A673 (cell line): ENCODE measurements around the gene PRKG1. TPM values are rescaled to one million over a fixed set of nuclear protein-coding genes. Genes with fewer than 3 reads are reported as not detected.

Experiments
- BruUV-seq: library from RNA; stranded (reverse); fragments of 400-500 nt; replicated peaks from 2 replicates; lab custom pipeline; 2021; lab: Mats Ljungman, UMichigan
- CTCF ChIA-PET: fragments of 300-600 bp; sonication (Branson Sonifier 250); formaldehyde crosslinking; loops from one replicate; lab custom pipeline; 2022; ENCODE audit warnings: antibody characterized with exemption; lab: Charles Lee
- POLR2A ChIA-PET: fragments of 300-600 bp; sonication (Branson Sonifier 250); formaldehyde crosslinking; loops from one replicate; lab custom pipeline; 2022; ENCODE audit warnings: antibody characterized with exemption; ENCODE audit not compliant: low non-redundant PET; lab: Charles Lee
- DNase-seq: peaks from one replicate; pipeline ENCODE4 v3.0.0-alpha.2; 2015; ENCODE audit warnings: low spot score
- H3K27ac ChIP-seq: fragments of 200-600 bp; sonication (generic); 2 replicates; pipeline ENCODE4 v1.5.1; 2016; ENCODE audit warnings: mixed run types, low read depth, mild to moderate bottlenecking, mixed read lengths, antibody characterized with exemption, low read length; ENCODE audit not compliant: poor library complexity, severe bottlenecking
- H3K27me3 ChIP-seq: fragments of 200-600 bp; sonication (generic); replicated peaks from 2 replicates; pipeline ENCODE4 v1.6.1; 2017; ENCODE audit warnings: mixed run types, low read depth, mild to moderate bottlenecking, mixed read lengths, antibody characterized with exemption, low read length; ENCODE audit not compliant: insufficient read depth, poor library complexity
- H3K36me3 ChIP-seq: fragments of 200-600 bp; sonication (generic); 2 replicates; pipeline ENCODE4 v1.6.1; 2016; ENCODE audit warnings: mixed run types, mild to moderate bottlenecking, mixed read lengths, antibody characterized with exemption, low read length; ENCODE audit not compliant: insufficient read depth, poor library complexity, severe bottlenecking
- H3K4me1 ChIP-seq: fragments of 200-600 bp; sonication (generic); 2 replicates; pipeline ENCODE4 v1.6.1; 2017; ENCODE audit warnings: mixed run types, mild to moderate bottlenecking, mixed read lengths, antibody characterized with exemption, low read length; ENCODE audit not compliant: insufficient read depth, poor library complexity, severe bottlenecking
- H3K4me3 ChIP-seq: fragments of 200-600 bp; sonication (generic); 2 replicates; pipeline ENCODE4 v1.5.1; 2016; ENCODE audit warnings: low read depth, mixed run types, mild to moderate bottlenecking, mixed read lengths, low read length; ENCODE audit not compliant: poor library complexity, severe bottlenecking
- H3K9me3 ChIP-seq: fragments of 200-600 bp; sonication (generic); 2 replicates; pipeline ENCODE4 v1.6.1; 2016; ENCODE audit warnings: mixed run types, low read depth, mild to moderate bottlenecking, mixed read lengths, antibody characterized with exemption, low read length; ENCODE audit not compliant: poor library complexity, severe bottlenecking
- EZH2 ChIP-seq: fragments of 200-600 bp; sonication (generic); IDR thresholded peaks from 2 replicates; pipeline ENCODE4 v1.6.1; 2017; ENCODE audit warnings: borderline replicate concordance, low read depth, mild to moderate bottlenecking, mixed read lengths, antibody characterized with exemption, low read length; ENCODE audit not compliant: poor library complexity, severe bottlenecking
- intact Hi-C: fragments of 100-400 bp; cut with micrococcal nuclease; formaldehyde crosslinking; loops from one replicate; pipeline ENCODE4 v1.10.0; 2022; ENCODE audit not compliant: unreplicated experiment
- total RNA-seq: library from RNA; stranded (reverse); gene quantifications from 2 replicates; pipeline ENCODE4 v1.2.3, GENCODE V29; 2021
- TF ChIP-seq, protein P1 (sequence below): fragments of 300-800, 200-600 bp; sonication (generic); conservative IDR thresholded peaks from 2 replicates; pipeline ENCODE4 v1.5.1; 2017; ENCODE audit warnings: low read depth, mild to moderate bottlenecking, antibody characterized with exemption, low read length, moderate library complexity, mixed read lengths

PRKG1 gene
- total RNA-seq, 1 experiment from 2014 or later, result 0.58 TPM

DNA sequence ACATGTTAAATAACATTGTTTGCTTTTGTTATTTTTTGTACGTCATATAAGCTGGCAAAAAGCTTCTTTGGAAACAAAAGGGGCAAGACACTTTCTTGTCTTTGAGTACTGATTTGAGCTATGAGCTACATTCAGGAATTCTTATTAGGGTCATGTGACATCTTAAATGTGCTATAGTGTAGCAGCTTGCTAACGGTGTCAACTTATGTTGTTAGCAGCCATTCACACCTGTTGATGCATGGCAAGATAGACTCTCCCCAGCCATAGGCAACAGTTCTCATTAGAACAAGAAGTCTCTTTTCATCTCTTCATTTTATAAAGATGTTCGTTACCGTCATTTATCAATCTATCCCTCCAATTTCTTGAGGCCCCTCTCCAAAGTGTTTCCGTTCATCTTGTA is 411.4 kb downstream of the PRKG1 start:
- Histone ChIP-seq H3K4me3 (no peak overlapping the region), H3K36me3 (no peaks in the 10 kb centered on the region), H3K27ac (no peak overlapping the region), H3K27me3 (no peaks in the 10 kb centered on the region), H3K4me1 (no peaks in the 10 kb centered on the region), H3K9me3 (no peaks in the 10 kb centered on the region)
- DNase-seq, result no peak
- intact Hi-C loops, result no loop called here
- CTCF ChIA-PET, result no interaction called here
- POLR2A ChIA-PET, result no interaction called here
- BruUV-seq, result no TSS peak
- TF ChIP-seq EZH2, result no peak
- TF ChIP-seq, protein P1, sequence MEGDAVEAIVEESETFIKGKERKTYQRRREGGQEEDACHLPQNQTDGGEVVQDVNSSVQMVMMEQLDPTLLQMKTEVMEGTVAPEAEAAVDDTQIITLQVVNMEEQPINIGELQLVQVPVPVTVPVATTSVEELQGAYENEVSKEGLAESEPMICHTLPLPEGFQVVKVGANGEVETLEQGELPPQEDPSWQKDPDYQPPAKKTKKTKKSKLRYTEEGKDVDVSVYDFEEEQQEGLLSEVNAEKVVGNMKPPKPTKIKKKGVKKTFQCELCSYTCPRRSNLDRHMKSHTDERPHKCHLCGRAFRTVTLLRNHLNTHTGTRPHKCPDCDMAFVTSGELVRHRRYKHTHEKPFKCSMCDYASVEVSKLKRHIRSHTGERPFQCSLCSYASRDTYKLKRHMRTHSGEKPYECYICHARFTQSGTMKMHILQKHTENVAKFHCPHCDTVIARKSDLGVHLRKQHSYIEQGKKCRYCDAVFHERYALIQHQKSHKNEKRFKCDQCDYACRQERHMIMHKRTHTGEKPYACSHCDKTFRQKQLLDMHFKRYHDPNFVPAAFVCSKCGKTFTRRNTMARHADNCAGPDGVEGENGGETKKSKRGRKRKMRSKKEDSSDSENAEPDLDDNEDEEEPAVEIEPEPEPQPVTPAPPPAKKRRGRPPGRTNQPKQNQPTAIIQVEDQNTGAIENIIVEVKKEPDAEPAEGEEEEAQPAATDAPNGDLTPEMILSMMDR, result no peak

DNA sequence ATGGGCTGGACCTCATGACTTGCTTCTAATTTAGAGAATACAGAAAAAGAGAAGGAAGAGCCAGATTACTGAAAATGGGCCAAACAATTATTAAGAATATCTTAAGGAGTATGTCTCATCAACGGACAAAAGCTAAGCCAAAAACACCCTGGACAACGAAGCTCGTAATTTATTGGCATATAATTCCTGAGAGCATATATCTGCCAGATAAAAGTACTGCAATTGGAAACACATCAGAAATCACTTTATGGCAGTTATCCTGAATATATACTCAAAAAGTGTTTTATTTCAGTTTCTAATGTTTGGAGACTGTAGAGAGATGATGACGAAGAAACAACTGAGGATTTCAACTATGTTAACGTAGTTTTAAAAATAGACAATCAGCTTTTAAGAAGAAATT is 413.3 kb downstream of the PRKG1 start:
- H3K9me3 ChIP-seq, result no peaks in the 10 kb centered on the region
- TF ChIP-seq, protein P1, result no peak
- no peak for TF ChIP-seq EZH2
- DNase-seq, result no peak
- no TSS peak for BruUV-seq
- H3K4me1 ChIP-seq, result no peaks in the 10 kb centered on the region
- POLR2A ChIA-PET, result no interaction called here
- no peak overlapping the region for H3K4me3 ChIP-seq
- H3K36me3 ChIP-seq, result no peaks in the 10 kb centered on the region
- H3K27ac ChIP-seq, result no peak overlapping the region
- CTCF ChIA-PET, result no interaction called here
- no peaks in the 10 kb centered on the region for H3K27me3 ChIP-seq
- intact Hi-C loops, result no loop called here

DNA sequence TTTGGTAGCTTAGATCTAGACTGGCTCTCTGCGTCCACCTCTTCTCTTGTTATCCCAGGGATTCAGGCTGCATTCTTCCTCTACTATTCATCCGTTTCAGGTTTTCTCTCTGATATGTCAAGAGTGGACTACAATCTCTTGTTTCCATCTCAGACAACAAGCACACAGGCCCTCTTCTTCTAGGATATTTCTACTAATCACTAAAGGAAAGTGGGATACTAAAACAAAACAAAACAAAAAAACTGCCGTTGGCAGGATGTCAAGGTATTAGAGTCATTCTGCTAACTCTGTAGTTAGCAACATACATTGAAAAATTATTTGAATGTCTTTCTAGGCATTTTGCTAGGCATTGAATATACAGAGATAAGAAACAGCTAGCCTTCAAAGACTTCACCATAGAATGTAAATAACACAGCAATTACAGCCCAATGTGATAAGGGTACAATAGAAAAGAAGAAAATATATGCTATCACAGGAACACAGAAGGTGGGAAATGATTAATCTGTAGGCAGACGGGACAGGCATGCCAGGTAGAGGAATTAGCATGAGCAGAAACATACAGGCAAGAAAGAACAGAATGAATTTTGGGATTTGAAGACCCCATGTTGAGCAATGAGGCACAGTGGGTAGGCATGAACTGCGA is 414.6 kb downstream of the PRKG1 start:
- Histone ChIP-seq H3K4me1 (no peaks in the 10 kb centered on the region), H3K9me3 (no peaks in the 10 kb centered on the region), H3K27me3 (no peaks in the 10 kb centered on the region), H3K4me3 (no peak overlapping the region), H3K27ac (no peak overlapping the region), H3K36me3 (no peaks in the 10 kb centered on the region)
- BruUV-seq, result no TSS peak
- intact Hi-C loops, result no loop called here
- ChIA-PET POLR2A (no interaction called here), CTCF (no interaction called here)
- TF ChIP-seq, protein P1, result no peak
- no peak for TF ChIP-seq EZH2
- no peak for DNase-seq
